ENCODE data around the gene SURF2. TPM values are rescaled to one million over a fixed set of nuclear protein-coding genes. Genes with fewer than 3 reads are reported as not detected.

Gene SURF2
- total RNA-seq, 1 experiment from 2014 or later, result 39.5 TPM

- Mint-ChIP-seq H3K27me3 (ENCODE audit: insufficient read depth, unreplicated experiment) (no peaks in the 10 kb centered on the region), H3K4me3 (ENCODE audit: unreplicated experiment) (peak within 1 kb of the TSS; percentile 93), H3K36me3 (ENCODE audit: insufficient read depth, unreplicated experiment) (peaks cover 50% of the 10 kb centered on the region), H3K4me1 (ENCODE audit: insufficient read depth, unreplicated experiment) (peaks cover 6% of the 10 kb centered on the region), H3K27ac (ENCODE audit: low read depth, unreplicated experiment) (peak within 1 kb of the TSS; percentile 81), H3K9me3 (ENCODE audit: unreplicated experiment) (no peaks in the 10 kb centered on the region)
- intact Hi-C loops (cut with micrococcal nuclease), result no loop called here
- TF ChIP-seq CTCF (IDR thresholded peaks at IDR 0.05; ENCODE audit: unreplicated experiment), result no peak
- POLR2A ChIA-PET, result interaction anchor here (0.7 to 2.6 kb wide), 7 partner anchors 11 to 81 kb away, joined by 3 to 33 read pairs (median 4); partner anchors contain the start of genes MED22, REXO4, RPL7A and SURF1
- CTCF ChIA-PET, result interaction anchor here (0.6 to 1.1 kb wide), 2 partner anchors 68 to 487 kb away, joined by 3 to 4 read pairs; no protein-coding TSS in a partner anchor
- peak; percentile 91 for DNase-seq (ENCODE audit: unreplicated experiment)
- TSS peak; percentile 87 for BruUV-seq (replicated peaks)
Observed at GRCh38 chr9:133335924-133336811, 20.2 kb upstream of the SURF2 start, which contains the start of gene SURF6. TSS of gene SURF6 (minus strand) at chr9:133336188. CDS start at chr9:133336132, 56 bp downstream.

GRCh38 chr9:133339641-133340040 is 16.7 kb upstream of the SURF2 start:
- Mint-ChIP-seq H3K4me1 (ENCODE audit: insufficient read depth, unreplicated experiment) (peaks cover 6% of the 10 kb centered on the region), H3K27ac (ENCODE audit: low read depth, unreplicated experiment) (no peak overlapping the region), H3K9me3 (ENCODE audit: unreplicated experiment) (no peaks in the 10 kb centered on the region), H3K36me3 (ENCODE audit: insufficient read depth, unreplicated experiment) (peaks cover 36% of the 10 kb centered on the region), H3K4me3 (ENCODE audit: unreplicated experiment) (no peak overlapping the region), H3K27me3 (ENCODE audit: insufficient read depth, unreplicated experiment) (no peaks in the 10 kb centered on the region)
- intact Hi-C loops (cut with micrococcal nuclease), result no loop called here
- DNase-seq (ENCODE audit: unreplicated experiment), result no peak
- BruUV-seq (replicated peaks), result no TSS peak
- ChIA-PET POLR2A (interaction anchor here (1.0 to 1.6 kb wide), 3 partner anchors 8 to 79 kb away, joined by 3 to 11 read pairs (median 3); partner anchors contain the start of genes MED22 and RPL7A), CTCF (interaction anchor here (0.7 to 1.1 kb wide), 3 partner anchors 10 to 317 kb away, joined by 3 to 5 read pairs (median 4); no protein-coding TSS in a partner anchor)
- no peak for TF ChIP-seq CTCF (IDR thresholded peaks at IDR 0.05; ENCODE audit: unreplicated experiment)

GRCh38 chr9:133340256-133340655 is 16.1 kb upstream of the SURF2 start:
- H3K4me3 Mint-ChIP-seq (ENCODE audit: unreplicated experiment), result no peak overlapping the region
- DNase-seq (ENCODE audit: unreplicated experiment), result no peak
- no TSS peak for BruUV-seq (replicated peaks)
- H3K36me3 Mint-ChIP-seq (ENCODE audit: insufficient read depth, unreplicated experiment), result peaks cover 35% of the 10 kb centered on the region
- peaks cover 4% of the 10 kb centered on the region for H3K4me1 Mint-ChIP-seq (ENCODE audit: insufficient read depth, unreplicated experiment)
- no peaks in the 10 kb centered on the region for H3K27me3 Mint-ChIP-seq (ENCODE audit: insufficient read depth, unreplicated experiment)
- H3K9me3 Mint-ChIP-seq (ENCODE audit: unreplicated experiment), result no peaks in the 10 kb centered on the region
- ChIA-PET CTCF (interaction anchor here (0.7 kb wide), 1 partner anchor 318 kb away, joined by 3 read pairs; no protein-coding TSS in a partner anchor), POLR2A (interaction anchor here (1.0 to 1.6 kb wide), 2 partner anchors 8 to 14 kb away, joined by 3 to 11 read pairs; partner anchors contain the start of genes MED22 and RPL7A)
- intact Hi-C loops (cut with micrococcal nuclease), result no loop called here
- TF ChIP-seq CTCF (IDR thresholded peaks at IDR 0.05; ENCODE audit: unreplicated experiment), result no peak
- no peak overlapping the region for H3K27ac Mint-ChIP-seq (ENCODE audit: low read depth, unreplicated experiment)

- Mint-ChIP-seq H3K4me3 (ENCODE audit: unreplicated experiment) (no peak overlapping the region), H3K36me3 (ENCODE audit: insufficient read depth, unreplicated experiment) (peaks cover 30% of the 10 kb centered on the region), H3K27ac (ENCODE audit: low read depth, unreplicated experiment) (no peak overlapping the region), H3K9me3 (ENCODE audit: unreplicated experiment) (no peaks in the 10 kb centered on the region), H3K4me1 (ENCODE audit: insufficient read depth, unreplicated experiment) (no peaks in the 10 kb centered on the region), H3K27me3 (ENCODE audit: insufficient read depth, unreplicated experiment) (no peaks in the 10 kb centered on the region)
- no peak for TF ChIP-seq CTCF (IDR thresholded peaks at IDR 0.05; ENCODE audit: unreplicated experiment)
- ChIA-PET POLR2A (interaction anchor here (0.6 kb wide), 1 partner anchor 334 kb away, joined by 3 read pairs; no protein-coding TSS in a partner anchor), CTCF (no interaction called here)
- DNase-seq (ENCODE audit: unreplicated experiment), result no peak
- no TSS peak for BruUV-seq (replicated peaks)
- intact Hi-C loops (cut with micrococcal nuclease), result no loop called here
Observed at GRCh38 chr9:133340916-133341315, 15.4 kb upstream of the SURF2 start.

Measured in MCF 10A (cell line).